Left lung (tissue), 14 donors: ENCODE measurements around the gene IRF2BPL. TPM values are rescaled to one million over a fixed set of nuclear protein-coding genes. Genes with fewer than 3 reads are reported as not detected.

Experiments used
- ATAC-seq: fragments of 200-7000 bp; cut with Tn5 transposase; one replicate; pipeline ENCODE4 v1.9.1; 2020; ENCODE audit warnings: moderate library complexity
- DNase-seq, 4 donors: peaks; one replicate each; pipeline ENCODE4 v3.0.0-alpha.2; 2013 to 2020
- H3K27ac ChIP-seq, 2 donors: fragments of 200-600 bp; sonication (generic) in 1 of 2; one replicate each; pipeline versions ENCODE4 v1.5.0 to v1.8.0; 2020 to 2021
- H3K27me3 ChIP-seq, 2 donors: fragments of 200-600 bp; sonication (generic) in 1 of 2; one replicate each; pipeline versions ENCODE4 v1.5.0 to v1.8.0; 2020 to 2021
- H3K36me3 ChIP-seq, 2 donors: fragments of 200-600 bp; sonication (generic) in 1 of 2; one replicate each; pipeline versions ENCODE4 v1.5.0 to v1.8.0; 2020 to 2021
- H3K4me1 ChIP-seq, 2 donors: fragments of 200-600 bp; one replicate each; pipeline ENCODE4 v1.8.0; 2021
- H3K4me3 ChIP-seq, 2 donors: fragments of 200-600 bp; sonication (generic) in 1 of 2; one replicate each; pipeline versions ENCODE4 v1.5.0 to v1.8.0; 2020 to 2021; ENCODE audit warnings: mild to moderate bottlenecking in 1 of 2
- H3K9me3 ChIP-seq, 2 donors: fragments of 200-600 bp; sonication (generic) in 1 of 2; one replicate each; pipeline versions ENCODE4 v1.5.0 to v1.8.0; 2020 to 2021
- intact Hi-C, 2 donors: fragments of 100-400 bp; cut with DNase I; formaldehyde crosslinking; loops; one replicate each; pipeline versions ENCODE4 v1.11.2 to v1.14.2; 2022
- long read RNA-seq, 12 donors: library from polyadenylated mRNA in 2 of 12; unstranded in 2 of 12; transcript quantifications; one replicate each; pipeline ENCODE4 v2.0.0 and lab custom pipeline, GENCODE V29; 2019 to 2026
- polyA plus RNA-seq, 6 donors: library from polyadenylated mRNA; unstranded; fragments of 120-200 nt; gene quantifications; one replicate each; pipeline ENCODE4 v1.2.1, GENCODE V29; 2013; ENCODE audit not compliant: insufficient read length in 6 of 6
- total RNA-seq, 2 donors: library from RNA; stranded (reverse); fragmentation: NEBNext Ultra II Directional; extraction: Animal tissue kit (Norgen Biotek cat#: 25700); gene quantifications; one replicate each; pipeline ENCODE4 v1.2.1, GENCODE V29; 2021
- TF ChIP-seq, protein P1 (sequence below), 2 donors: fragments of 200-600 bp; sonication (generic) in 1 of 2; IDR thresholded peaks; one replicate each; pipeline versions ENCODE4 v1.5.0 to v1.8.0; 2021; ENCODE audit warnings: antibody characterized with exemption in 2 of 2
- donor health status: DM: no; HTN: yes; CAD: no.
- donor health status: DM: no; HTN: no; CAD: no.

Gene IRF2BPL
- 10 to 100 TPM; 45.9 to 46.3 TPM for total RNA-seq
- 10 to 100 TPM; 22.8 to 50.0 (median 41.8) TPM for polyA plus RNA-seq
- long read RNA-seq, donor 1, full-length matches to known transcripts: 154 of 154 reads
- long read RNA-seq, donor 1, partial matches to known transcripts: 0 of 154 reads
- long read RNA-seq, donor 1, other reads (novel, unspliced or antisense): 0 of 154 reads
- long read RNA-seq, donor 2, full-length matches to known transcripts: 167 of 167 reads
- long read RNA-seq, donor 2, partial matches to known transcripts: 0 of 167 reads
- long read RNA-seq, donor 2, other reads (novel, unspliced or antisense): 0 of 167 reads
- long read RNA-seq, donor 3, full-length matches to known transcripts: 85 of 85 reads
- long read RNA-seq, donor 3, partial matches to known transcripts: 0 of 85 reads
- long read RNA-seq, donor 3, other reads (novel, unspliced or antisense): 0 of 85 reads
- long read RNA-seq, donor 4, full-length matches to known transcripts: 1 of 1 reads
- long read RNA-seq, donor 4, partial matches to known transcripts: 0 of 1 reads
- long read RNA-seq, donor 4, other reads (novel, unspliced or antisense): 0 of 1 reads
- long read RNA-seq, donor 5, full-length matches to known transcripts: 124 of 124 reads
- long read RNA-seq, donor 5, partial matches to known transcripts: 0 of 124 reads
- long read RNA-seq, donor 5, other reads (novel, unspliced or antisense): 0 of 124 reads
- long read RNA-seq, donor 6, full-length matches to known transcripts: 115 of 115 reads
- long read RNA-seq, donor 6, partial matches to known transcripts: 0 of 115 reads
- long read RNA-seq, donor 6, other reads (novel, unspliced or antisense): 0 of 115 reads
- long read RNA-seq, donor 7, full-length matches to known transcripts: 38 of 38 reads
- long read RNA-seq, donor 7, partial matches to known transcripts: 0 of 38 reads
- long read RNA-seq, donor 7, other reads (novel, unspliced or antisense): 0 of 38 reads
- long read RNA-seq, donor 8, full-length matches to known transcripts: 115 of 115 reads
- long read RNA-seq, donor 8, partial matches to known transcripts: 0 of 115 reads
- long read RNA-seq, donor 8, other reads (novel, unspliced or antisense): 0 of 115 reads
- long read RNA-seq, donor 9, full-length matches to known transcripts: 1 of 1 reads
- long read RNA-seq, donor 9, partial matches to known transcripts: 0 of 1 reads
- long read RNA-seq, donor 9, other reads (novel, unspliced or antisense): 0 of 1 reads
- long read RNA-seq, donor 10: 0 reads
- long read RNA-seq, donor 11: 0 reads
- long read RNA-seq, donor 12, full-length matches to known transcripts: 136 of 136 reads
- long read RNA-seq, donor 12, partial matches to known transcripts: 0 of 136 reads
- long read RNA-seq, donor 12, other reads (novel, unspliced or antisense): 0 of 136 reads

DNA sequence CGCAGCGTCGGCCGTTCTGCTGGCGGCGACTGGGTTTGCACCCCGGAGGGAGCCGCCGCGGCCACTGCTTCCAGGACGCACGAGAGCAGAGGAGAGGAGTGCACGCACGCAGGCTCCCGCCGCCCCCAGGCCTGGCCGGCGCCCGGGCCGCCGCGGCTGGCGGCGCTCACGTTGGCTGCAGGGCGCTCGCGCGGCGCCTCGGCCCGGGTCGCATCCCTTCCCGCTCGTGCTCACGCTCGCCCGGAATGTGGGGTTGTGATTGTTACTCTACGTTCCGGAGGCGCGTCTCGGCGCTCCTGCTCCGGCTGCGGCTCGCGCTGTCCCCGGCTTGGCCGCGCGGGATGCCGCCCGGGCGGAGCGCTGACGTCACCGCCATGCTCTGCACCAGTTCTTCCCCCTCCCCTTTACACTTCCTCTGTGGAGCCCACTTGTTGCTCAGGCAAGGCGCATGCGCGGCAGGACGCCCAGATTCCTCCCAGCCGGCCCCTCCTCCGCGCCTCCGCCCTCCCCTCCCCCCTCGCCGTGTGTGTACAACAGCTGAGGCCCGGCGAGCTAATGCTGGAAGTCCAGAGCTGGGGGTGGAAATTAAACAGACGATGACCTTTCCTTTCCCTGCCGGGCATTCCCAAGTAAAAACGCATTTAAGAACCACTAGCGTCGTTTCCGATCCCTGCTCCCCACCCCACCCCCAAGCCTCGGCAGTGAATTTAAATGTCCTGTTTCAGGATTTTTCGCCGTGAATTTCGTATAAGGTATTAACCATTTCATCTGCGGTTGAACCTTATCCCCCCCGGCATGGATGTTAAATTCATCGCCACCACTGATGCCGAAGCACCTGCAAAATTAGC, at the start of gene IRF2BPL:
TSS of gene IRF2BPL (minus strand) at position 325 of the 848 bp plus-strand sequence. CDS start 916 bp downstream, outside the sequence.
- H3K9me3 ChIP-seq: no peaks in the 10 kb centered on the region
- H3K27ac ChIP-seq: peak within 1 kb of the TSS; percentile 99 to 100
- peak within 1 kb of the TSS; percentile 74 to 94 for H3K4me3 ChIP-seq
- no peaks in the 10 kb centered on the region for H3K27me3 ChIP-seq
- intact Hi-C loops: loop anchor here in 1 of 2 donors (10.0 kb wide), 1 partner anchor 64 kb away; no protein-coding TSS in a partner anchor
- DNase-seq: peak; percentile 97 to 100 (median 99)
- peaks cover 42 to 81% of the 10 kb centered on the region in 2 donors for H3K4me1 ChIP-seq
- TF ChIP-seq, protein P1, sequence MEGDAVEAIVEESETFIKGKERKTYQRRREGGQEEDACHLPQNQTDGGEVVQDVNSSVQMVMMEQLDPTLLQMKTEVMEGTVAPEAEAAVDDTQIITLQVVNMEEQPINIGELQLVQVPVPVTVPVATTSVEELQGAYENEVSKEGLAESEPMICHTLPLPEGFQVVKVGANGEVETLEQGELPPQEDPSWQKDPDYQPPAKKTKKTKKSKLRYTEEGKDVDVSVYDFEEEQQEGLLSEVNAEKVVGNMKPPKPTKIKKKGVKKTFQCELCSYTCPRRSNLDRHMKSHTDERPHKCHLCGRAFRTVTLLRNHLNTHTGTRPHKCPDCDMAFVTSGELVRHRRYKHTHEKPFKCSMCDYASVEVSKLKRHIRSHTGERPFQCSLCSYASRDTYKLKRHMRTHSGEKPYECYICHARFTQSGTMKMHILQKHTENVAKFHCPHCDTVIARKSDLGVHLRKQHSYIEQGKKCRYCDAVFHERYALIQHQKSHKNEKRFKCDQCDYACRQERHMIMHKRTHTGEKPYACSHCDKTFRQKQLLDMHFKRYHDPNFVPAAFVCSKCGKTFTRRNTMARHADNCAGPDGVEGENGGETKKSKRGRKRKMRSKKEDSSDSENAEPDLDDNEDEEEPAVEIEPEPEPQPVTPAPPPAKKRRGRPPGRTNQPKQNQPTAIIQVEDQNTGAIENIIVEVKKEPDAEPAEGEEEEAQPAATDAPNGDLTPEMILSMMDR (IDR thresholded peaks at IDR 0.05): peak in 1 of 2 donors; percentile 8
- ATAC-seq: peak; percentile 63
- H3K36me3 ChIP-seq: peaks cover 0 to 27% of the 10 kb centered on the region in 2 donors

DNA sequence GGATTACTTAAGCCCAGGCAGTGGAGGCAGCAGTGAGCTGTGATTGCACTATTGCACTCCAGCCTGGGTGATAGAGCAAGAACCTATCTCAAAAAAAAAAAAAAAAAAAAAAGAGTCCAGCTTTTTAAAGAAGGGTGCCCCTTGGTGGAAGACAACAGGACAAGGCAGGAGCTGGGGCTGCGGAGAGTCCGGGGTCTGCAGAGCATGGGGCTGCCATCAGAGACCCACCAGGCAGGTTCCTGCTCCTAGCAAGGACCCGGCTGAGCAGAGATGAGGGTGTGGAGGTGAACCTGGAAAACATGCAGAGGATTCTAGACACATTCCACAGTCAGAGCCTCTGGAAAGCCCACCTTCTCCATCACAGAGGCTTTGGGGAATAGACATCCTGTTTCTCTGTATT, 48.5 kb upstream of the IRF2BPL start:
- H3K27ac ChIP-seq: peak overlapping the region; percentile 83 to 85

DNA sequence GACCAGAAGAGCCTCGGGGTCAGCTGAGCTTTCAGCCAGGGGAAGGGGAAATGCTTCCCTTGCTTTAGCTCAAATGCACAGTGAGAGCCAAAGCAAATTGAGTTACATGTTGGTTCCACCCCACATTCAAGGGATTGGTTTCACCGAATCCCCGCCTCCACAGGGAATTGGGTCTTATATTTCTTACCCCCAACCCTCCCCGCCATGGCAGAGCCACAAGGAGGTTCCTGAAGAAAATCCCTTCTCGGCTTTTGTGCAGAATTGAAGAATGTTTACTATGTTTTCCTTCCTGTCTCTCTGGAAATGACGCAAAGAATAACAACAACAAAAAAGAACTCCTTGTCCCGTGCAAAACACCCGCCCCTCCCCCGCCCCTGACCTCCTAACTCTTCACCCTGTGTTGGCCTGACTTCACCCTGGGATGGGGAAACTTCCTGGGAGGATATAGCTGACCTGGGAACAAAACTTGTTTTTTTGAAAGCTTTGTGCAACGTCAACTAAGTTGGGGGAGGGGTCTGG, 47.7 kb upstream of the IRF2BPL start:
- intact Hi-C loops: no loop called here
- Histone ChIP-seq H3K9me3 (peaks cover 0 to 4% of the 10 kb centered on the region in 2 donors), H3K27ac (peak overlapping the region; percentile 83 to 85), H3K4me3 (peak overlapping the region in 1 of 2 donors; percentile 29), H3K27me3 (no peaks in the 10 kb centered on the region), H3K4me1 (peaks cover 10 to 43% of the 10 kb centered on the region in 2 donors), H3K36me3 (no peaks in the 10 kb centered on the region)
- TF ChIP-seq, protein P1 (IDR thresholded peaks at IDR 0.05): no peak
- peak; percentile 74 for ATAC-seq
- peak in 3 of 4 donors; percentile 57 to 86 (median 72) for DNase-seq

More for the DNA sequence above, 48.5 kb upstream of the IRF2BPL start:
- DNase-seq: no peak
- H3K36me3 ChIP-seq: no peaks in the 10 kb centered on the region
- H3K4me3 ChIP-seq: no peak overlapping the region
- peaks cover 0 to 4% of the 10 kb centered on the region in 2 donors for H3K9me3 ChIP-seq
- TF ChIP-seq, protein P1 (IDR thresholded peaks at IDR 0.05): no peak
- intact Hi-C loops: no loop called here
- no peak for ATAC-seq
- no peaks in the 10 kb centered on the region for H3K27me3 ChIP-seq
- peaks cover 10 to 34% of the 10 kb centered on the region in 2 donors for H3K4me1 ChIP-seq

DNA sequence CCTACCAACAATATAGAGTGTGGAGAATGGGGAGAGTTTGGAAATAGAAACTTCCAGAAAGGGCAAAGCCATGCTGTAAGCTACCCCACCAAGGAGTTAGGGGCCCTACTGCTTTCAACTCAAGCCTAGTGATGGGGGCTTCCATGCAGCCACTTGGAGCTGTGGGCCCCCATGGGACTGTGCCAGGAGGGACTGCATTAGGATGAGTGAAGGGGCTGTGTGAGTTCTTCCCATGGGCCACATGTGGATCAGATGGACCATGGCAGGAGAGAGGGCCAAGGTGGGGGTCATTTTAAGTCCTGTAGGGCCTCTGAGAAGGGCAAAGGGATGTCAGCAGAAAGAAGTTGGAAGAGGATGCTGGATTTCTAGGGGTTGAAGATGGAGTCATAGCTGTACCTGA, 46.5 kb upstream of the IRF2BPL start:
- H3K36me3 ChIP-seq: no peaks in the 10 kb centered on the region
- H3K4me1 ChIP-seq: peaks cover 10 to 43% of the 10 kb centered on the region in 2 donors
- peak overlapping the region in 1 of 2 donors; percentile 29 for H3K4me3 ChIP-seq
- intact Hi-C loops: no loop called here
- H3K27me3 ChIP-seq: no peaks in the 10 kb centered on the region
- H3K27ac ChIP-seq: peak overlapping the region in 1 of 2 donors; percentile 83
- H3K9me3 ChIP-seq: peaks cover 0 to 2% of the 10 kb centered on the region in 2 donors
- TF ChIP-seq, protein P1 (IDR thresholded peaks at IDR 0.05): no peak
- ATAC-seq (no peak), DNase-seq (no peak)
